ENCODE measurements around the gene ACAN.

ACAN gene

DNA sequence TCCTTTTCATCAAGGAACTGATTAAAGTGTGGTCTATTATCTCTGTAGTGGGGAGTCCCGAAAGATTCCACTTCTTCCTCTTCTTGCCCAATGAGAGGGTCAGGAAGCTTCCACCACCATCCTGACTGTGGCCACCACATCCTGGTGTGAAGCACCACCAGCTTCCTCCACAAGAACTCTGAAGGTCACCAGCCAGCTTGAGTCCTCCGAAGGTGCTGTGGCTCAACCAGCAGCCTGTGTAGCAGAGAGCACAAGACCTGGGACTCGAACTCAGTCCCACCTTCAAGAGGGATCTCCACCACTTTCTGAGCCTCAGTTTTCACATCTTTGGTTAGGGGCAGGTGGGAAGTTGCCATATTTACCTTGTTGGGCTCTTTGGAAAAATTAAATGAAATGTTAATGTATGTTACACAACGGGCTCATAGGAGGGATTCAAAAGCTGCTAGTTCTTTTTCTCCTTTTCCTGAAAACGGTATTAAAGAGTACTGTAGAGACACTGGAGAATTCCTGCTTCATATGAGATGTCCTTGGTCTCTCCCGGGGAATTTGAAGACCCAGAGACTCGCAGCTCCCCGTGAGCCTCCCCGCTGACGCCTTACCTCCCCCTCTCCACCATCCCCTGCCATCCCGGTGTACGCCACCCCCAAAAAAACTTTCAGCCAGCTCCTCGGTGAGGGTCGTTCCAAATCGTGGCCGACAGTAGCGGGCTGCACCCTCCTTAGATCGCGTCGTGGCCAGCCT lies 816 bp upstream of the ACAN start:
- no peak for DNase-seq

DNA sequence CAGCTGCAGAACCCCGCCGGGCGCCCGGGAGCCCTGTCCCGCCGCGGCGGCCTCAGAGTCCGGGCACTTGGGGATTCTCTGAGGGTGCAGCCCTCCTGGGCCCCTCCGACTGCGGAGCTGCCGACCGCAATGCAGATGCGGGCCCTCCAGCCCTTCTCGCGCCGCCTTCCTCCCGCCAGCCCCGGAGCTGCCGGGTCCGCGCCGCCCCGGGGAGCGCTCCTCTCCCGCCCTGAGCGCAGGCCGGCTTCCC lies 320 bp upstream of the ACAN start:
- DNase-seq = no peak

DNA sequence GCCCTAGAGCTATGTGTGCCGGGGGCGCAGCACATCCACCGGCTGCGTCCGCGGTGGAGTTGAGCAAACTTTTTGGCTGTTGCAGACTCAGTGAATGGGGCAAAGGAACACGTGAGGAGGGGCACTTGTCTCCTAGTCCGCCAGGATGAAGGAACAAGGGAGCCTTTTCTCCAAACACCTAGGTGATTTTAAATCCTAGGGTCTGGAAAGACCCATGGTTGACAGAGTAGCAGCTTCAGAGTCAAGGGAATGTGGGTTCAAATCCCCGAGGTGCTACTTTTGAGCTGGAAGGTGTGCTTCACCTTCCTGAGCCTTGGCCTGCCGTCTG lies 648 bp downstream of the ACAN start:
- no peak for DNase-seq

DNA sequence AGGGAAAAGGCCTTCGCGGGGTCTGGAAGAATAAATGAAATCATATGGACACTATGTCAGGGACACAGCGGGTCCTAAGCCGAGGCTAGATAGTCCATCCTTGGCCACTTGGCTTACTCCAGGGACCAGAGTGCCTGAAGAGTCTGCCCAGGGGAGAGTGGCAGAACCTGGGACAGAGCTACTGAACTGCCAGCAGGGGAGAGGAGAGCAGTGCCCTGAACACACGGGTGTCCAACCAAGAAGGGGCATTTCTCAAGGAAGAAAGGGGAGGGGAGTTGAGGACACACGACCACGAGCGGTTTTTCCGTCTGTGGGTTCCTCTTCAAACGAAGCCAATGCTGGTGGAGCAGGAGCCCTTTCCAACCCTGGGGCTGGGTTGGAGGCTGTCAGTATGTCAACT lies 1.0 kb downstream of the ACAN start:
- no peak for DNase-seq

DNA sequence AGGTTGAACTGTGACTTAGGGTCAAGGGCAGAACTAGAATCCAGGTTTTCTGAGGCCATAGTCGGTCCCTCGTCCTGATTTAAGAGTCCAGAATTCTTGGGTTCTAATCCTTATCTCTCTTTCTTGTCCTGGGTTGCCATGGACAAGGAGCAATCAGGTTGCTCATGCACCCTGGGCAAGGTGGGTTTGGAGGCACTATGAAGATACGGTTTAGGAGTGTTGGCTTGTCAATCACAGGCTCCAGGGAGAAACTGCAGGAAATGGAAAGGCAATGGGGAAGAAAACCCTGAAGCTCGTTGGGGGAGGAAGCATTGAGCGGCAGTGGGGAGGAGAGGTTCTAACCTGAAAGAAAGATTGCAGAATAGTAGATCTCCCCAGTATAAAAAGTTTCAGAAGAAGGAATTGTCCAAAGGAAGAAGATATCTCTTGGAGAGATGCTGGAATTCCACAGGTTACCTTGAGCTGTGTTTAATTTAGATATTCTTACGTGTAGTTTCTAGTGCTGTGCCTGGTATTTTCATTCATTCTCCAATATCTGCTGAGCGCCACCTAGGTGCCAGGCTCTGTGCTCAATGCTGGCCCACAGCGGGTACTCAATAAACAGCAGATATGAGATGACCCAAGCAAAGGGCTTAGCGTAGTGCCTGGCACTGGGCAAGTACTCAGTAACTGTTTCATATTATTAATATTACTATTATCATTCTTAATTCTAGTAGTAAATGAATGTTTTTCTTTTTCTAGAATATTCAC lies 2.0 kb downstream of the ACAN start:
- no peak for DNase-seq

DNA sequence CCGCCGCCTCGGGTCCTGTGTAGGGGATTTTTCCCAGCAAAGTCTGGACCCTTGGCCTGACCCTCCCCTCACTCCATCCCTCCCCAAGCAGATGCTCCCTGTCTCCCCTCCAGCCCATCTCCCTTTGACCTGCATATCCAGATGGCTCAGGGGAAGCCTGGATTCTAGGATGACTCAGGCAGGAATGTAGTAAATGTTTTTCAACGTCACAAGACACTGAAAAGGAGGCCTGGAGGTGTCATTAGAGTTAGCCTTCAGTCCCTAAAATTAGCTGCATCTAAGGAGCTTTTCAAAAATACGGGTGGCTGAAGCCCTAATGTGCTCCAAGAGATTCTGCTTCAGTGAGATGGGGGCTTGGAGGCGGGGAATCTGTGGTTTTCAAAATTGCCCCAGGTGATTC lies 7.2 kb downstream of the ACAN start:
- DNase-seq = no peak

DNA sequence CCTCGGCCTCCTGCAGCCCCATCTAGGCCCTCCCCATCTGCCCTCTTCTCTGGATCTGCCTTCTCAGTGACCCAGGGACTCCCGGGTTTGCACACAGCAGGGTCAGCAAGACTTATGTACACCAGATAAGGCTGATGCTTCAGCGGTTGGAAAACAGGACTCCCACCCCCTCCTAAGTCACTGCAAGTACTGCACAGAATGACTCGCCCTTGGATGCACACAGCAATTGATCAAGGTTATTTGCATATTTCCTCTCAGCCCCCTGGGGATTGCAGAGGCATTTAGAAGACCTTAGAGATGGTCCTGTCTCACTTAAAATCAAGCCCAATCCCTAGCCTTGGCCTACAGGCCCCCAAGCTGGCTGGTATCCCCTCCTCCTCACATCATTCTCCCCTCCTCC lies 8.9 kb downstream of the ACAN start:
- no peak for DNase-seq

DNA sequence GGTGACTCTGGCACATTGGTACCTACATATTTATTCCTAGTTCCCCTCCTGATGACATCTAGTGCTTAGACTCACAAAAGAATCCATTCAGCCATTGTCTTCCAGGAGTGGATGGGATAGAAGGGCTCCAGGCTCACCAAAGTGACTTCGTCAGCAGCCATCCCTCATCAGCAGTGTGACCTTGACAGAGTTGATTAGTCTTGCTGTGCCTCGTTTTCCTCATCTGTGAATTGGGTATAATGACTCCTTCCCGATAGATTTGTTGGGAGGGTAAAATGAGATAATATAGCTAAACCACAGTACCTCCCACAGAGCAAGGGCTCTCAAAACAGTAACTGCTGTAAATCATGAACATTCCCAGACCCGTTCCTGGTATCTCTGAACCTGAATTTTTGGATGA lies 10.7 kb downstream of the ACAN start:
- no peak for DNase-seq

DNA sequence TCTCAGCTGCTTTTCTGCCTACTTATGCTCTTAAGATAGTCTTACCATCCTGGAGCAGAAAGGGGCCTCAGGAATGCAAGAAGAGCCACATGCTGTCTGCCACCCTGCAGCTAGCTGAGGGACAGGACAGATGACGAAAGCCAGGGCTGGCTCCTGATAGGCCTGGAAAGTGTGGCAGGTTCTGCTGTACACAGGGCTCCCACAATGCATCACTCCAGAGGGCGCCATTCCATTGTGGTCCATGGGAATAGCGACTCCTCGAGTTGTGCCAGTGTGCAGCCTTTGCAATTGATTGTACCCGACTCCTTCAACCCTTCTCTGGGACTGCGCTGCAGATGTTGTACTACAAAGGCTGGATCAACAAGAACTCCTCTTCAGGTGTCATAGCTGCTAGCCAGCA lies 11.2 kb downstream of the ACAN start:
- DNase-seq = no peak

DNA sequence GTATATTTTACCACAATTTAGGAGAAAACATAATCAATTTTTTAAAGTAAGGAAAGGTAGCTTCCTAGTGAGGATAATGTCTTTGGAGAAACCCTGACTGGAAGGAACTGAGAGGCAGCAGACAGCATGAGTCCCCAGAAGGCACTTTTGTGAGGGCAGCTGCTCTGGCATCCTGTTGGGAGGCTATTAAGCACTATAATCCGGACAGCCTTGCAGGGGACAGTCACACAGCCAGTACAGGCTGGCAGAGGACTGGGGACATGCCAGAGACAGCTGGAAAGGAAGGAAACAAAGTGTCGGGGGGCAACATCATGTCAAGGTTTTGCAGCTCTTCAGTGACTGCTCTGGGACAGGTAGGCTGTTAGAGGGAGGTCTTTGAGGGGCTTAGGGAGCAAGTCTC lies 15.7 kb downstream of the ACAN start:
- DNase-seq = no peak

DNA sequence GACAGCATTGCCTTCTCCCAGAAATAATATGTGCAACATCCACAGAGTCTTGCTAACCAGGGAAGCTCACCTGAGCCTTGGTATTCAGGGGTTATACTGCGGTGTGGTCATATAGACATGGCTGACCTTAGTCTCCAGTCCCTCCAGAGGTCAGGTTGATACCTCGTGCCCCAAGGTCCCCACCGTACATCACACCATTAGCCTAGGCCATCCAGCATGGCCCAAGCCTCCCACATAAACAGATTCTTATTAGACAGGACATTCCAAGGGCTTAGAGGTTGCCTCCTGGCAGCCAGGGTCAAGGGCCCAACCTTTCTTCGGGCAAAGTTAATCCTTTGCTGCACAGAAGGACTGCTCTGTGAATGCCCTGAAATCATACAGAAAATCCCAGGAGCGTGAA lies 18.8 kb downstream of the ACAN start:
- no peak for DNase-seq

DNA sequence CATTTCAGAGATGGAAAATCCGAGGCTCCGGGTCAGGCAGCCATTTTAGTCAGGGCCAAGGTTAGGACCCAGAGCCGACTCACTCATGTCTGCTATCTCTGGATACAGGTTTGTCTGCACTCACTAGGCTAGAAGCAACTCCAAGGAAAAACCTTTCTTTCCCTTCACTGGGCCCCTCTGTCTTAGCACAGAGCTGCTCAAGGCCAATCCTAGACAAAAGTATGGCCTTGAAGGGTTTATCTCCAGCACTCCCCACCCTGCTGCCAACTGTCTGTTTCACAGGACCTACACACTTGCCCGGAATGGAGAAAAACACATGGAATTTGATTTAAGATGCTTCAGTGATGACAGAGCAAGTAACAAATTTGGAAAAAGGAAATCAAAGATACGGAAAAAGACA lies 25.6 kb downstream of the ACAN start:
- no peak for DNase-seq

DNA sequence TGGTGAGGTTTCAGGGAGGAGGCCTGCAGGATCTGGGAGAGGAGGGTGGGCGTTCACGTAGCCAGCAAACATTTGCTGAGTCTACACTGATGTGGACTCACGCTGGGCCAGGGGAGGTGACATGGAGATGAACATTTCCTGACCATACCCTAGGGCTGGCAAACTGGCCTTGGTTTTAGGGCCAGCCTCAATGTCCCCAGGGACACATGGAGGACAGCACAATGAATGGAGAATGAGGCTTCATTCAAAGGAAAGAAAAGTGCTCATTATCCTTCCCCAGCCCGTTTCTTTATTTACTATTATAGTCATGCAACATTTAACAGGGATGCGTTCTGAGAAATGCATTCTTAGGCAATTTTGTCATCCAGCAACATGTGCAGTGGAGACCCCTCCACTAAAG lies 26.8 kb downstream of the ACAN start:
- DNase-seq = no peak

DNA sequence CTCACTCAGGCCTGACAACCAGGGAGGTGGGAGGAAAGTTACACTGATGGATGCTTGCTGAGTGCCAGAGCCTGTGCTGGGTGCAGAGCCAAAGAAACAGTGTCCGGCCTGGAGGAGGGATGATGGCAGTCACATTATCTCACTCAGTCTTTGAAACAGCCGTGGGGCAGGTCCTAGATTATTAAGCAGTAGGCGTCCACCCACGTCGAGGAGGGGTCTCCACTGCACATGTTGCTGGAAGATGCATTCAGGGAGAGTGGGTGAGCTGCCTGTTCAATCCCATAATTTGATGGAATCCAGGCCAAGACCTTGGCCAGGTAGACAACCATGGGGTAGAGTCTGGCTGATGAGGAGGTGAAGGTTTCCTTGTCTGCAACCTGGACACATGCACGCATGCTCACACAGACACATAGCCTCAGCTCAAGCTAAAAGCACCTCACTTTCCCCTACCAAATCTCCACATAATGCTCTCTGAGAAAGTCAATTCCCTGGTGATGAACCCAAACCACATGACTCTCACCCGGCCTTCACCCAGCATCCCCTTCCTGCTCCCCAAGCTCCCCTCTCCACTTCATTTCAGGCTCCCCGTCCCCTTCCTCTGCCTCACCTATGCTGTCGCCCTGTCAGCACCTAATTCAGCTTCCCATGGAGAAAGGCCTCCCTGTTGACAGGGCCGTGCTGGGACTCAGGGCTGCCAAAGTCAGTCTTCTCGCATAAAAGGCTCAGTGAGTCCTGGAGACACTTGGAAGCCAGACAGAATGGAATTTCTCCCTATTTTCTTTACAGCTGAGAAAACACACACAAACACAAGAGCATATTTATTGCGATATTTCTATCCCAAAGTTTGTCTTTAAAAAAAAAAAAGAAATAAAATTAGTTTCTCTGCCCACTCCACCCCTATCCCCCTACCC lies 29.8 kb downstream of the ACAN start:
- no peak for DNase-seq

DNA sequence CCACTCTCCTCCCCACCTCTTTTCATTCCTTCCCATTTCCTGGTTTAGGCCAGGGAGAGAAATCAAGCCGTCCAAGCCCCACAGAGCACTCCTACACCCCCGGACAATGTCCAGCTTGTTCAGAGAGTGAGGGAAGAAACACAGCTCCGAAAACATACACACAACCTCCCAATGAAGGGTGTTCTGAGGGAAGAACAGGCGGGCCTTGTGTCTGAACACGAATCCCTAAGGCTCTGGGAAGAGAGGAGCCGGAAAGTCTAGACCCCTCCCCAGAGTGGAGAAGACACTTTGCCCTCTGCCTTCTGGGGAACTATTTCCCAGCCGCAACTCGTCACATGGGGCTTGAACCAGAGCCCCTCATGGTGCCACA lies 30.5 kb downstream of the ACAN start:
- no peak for DNase-seq

DNA sequence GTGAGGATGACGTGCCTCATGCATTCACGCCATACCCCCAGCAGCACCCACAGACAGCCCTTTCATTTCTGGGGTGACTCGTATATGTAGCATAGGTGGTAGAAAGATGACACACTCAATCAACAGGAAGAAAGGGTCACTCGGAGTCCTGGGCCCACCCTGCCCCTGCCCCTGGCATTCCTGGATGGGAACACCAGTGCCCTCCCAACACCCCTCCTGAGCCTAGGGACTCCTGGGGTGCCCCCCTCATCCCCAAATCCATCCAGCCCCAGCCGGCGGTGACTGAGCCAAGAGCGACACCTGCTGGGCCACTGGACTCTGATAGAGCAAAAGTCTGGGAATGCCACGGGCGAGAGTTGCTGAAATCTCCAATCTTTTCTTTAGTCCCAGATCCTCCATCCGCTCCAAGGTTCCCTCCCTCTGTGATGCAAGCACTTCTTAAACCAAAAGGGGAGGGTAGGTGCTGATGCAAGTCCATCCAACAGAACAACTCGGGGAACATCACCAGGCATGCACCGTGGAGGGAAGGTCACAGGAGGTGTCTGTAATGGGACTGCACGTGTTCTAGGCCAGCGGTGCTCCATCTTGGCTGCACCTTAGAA lies 31.1 kb downstream of the ACAN start:
- no peak for DNase-seq

DNA sequence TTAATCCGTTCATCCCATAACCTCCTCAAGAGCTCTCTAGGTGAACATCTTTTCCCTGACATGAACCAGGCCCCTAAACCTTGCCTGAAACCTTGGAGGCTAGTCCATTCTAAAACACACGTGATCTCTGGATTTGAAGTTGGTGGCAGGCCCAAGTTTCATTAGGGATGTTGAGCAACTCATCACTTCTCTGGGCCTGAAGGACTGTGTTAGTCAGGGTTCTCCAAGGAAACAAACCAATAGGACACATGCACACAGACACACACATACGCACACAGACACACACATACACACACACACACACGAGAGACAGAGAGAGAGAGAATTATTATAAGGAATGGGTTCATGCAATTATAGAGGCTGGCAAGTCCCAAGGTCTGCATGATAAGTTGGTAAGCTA lies 31.9 kb downstream of the ACAN start:
- no peak for DNase-seq

DNA sequence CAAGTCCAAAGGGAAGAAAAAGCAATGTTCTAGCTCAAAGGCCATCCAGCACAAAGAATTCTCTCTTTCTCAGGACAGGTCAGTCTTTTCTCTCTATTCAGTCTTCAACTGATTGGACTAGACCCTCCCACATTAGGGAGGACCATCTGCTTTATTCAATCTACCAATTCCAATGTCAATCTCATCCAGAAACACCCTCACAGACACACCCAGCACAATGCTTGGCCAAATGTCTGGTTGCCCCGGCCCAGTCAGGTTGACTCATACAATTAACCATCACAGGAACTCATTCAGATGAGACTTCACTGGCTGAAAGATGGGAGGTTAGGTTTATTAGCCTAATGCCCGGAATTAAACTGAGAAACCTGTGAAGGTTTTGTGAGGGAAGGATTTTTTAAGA lies 32.4 kb downstream of the ACAN start:
- DNase-seq = no peak

DNA sequence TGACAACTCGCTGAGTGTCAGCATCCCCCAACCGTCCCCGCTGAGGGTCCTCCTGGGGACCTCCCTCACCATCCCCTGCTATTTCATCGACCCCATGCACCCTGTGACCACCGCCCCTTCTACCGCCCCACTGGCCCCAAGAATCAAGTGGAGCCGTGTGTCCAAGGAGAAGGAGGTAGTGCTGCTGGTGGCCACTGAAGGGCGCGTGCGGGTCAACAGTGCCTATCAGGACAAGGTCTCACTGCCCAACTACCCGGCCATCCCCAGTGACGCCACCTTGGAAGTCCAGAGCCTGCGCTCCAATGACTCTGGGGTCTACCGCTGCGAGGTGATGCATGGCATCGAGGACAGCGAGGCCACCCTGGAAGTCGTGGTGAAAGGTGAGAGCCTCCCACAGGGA lies 35.4 kb downstream of the ACAN start:
- DNase-seq = no peak

DNA sequence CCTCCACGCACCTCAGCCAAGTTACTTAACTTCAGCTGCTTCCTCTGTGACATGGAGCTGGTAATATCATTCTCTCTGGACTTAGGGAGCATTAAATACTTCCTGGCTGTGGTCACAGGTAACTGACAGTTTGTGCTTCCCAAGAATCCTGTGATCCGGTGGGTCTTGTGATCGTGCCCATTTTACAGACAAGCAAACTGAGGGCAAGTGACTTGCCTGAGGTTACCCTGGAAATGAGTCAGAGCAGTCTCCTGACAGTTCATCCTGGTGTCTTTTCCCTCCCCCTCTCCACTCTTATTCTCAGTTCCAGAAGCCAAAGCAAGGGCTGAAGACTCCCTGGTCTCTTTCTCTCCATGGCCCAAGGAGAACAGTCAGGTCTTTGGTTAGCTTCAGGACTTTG lies 35.9 kb downstream of the ACAN start:
- DNase-seq = no peak

DNA sequence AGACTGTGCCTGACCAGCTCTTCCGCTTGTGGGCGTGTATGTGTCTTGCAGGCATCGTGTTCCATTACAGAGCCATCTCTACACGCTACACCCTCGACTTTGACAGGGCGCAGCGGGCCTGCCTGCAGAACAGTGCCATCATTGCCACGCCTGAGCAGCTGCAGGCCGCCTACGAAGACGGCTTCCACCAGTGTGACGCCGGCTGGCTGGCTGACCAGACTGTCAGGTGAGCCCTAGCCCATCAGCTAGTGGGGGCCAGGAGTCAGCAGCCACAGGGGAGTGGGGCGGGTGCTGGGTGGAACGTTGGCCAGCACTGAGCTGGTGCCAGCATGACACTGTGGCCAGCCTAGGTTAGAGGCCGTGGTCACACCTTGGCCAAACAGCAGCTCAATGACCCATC lies 36.7 kb downstream of the ACAN start:
- DNase-seq = no peak

DNA sequence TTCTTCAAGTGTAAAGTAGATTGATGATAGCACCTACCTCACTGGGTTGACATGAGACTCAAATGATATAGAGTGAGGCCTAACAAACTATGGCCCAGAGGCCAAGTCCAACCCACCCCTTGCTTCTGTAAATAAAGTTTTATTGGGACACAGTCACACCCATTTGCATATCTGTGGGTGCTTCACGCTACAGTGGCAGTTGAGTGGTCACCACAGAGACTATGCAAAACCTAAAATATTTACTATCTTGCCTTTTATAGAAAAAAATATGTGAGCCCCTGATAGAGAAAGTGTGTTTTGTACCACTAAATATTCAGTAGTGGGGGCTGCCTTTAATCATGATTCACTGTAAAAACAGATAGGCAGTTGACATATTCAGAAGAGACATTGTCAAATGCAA lies 38.0 kb downstream of the ACAN start:
- no peak for DNase-seq

DNA sequence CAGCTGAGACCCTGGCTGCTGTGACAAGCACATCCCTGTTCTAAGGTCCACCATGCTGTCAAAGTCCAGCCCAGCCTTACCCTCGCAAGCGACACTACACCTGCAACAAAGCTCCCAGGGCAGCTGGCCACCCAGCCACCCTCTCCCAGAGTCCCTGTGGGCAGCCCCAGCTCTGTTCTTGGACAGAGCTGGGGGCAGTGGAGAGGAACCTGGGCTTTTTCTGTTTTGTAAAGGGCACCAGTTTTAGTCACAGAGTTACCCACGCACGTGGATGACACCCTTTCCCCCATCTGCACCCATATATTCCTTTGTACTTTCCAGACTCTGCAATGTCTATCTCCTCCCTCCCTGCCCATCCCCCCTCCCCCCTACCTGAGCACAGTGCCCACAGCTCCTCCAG lies 38.9 kb downstream of the ACAN start:
- no peak for DNase-seq

DNA sequence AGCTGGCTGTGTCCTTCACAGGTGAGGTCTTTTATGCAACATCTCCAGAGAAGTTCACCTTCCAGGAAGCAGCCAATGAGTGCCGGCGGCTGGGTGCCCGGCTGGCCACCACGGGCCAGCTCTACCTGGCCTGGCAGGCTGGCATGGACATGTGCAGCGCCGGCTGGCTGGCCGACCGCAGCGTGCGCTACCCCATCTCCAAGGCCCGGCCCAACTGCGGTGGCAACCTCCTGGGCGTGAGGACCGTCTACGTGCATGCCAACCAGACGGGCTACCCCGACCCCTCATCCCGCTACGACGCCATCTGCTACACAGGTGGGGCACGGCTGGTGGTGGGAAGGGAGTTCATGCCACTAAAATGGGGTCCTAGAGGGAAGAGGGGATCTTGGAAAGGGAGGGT lies 40.1 kb downstream of the ACAN start:
- no peak for DNase-seq
